ENCODE measurements around the gene HSBP1. TPM values are rescaled to one million over a fixed set of nuclear protein-coding genes. Genes with fewer than 3 reads are reported as not detected.

The HSBP1 gene
- total and polyA plus RNA-seq, 2 of the 4 experiments (the other 2 are of a cell fraction): 8.8 to 65.2 TPM

DNA sequence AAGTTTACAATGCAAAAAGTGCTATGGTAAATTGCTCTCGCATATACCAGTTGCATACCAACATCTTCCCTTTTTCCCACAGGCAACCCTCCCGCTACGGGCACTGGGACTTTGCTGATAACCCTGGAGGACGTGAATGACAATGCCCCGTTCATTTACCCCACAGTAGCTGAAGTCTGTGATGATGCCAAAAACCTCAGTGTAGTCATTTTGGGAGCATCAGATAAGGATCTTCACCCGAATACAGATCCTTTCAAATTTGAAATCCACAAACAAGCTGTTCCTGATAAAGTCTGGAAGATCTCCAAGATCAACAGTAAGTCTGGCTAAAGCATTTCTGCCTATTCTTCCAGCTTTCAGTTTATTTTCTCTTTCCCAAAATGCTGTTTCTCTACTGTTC lies 27.9 kb upstream of the HSBP1 start:
- 0 out of 2 replicates have a peak, but pooled peaks cover 2% of the 10 kb centered on the region for H3K9me1 ChIP-seq (ENCODE audit: insufficient read depth, low read length)
- H3K14ac ChIP-seq (replicated peaks; ENCODE audit: low read depth, low read length): no peak overlapping the region
- no TSS peak for BruUV-seq (replicated peaks)
- no peak overlapping the region for H2BK15ac ChIP-seq (ENCODE audit: low read depth, low read length)
- no peak overlapping the region for H4K91ac ChIP-seq (ENCODE audit: insufficient read depth, low read depth, low read length)
- H3K4me3 ChIP-seq (ENCODE audit: insufficient read depth, low read depth, low read length): no peak overlapping the region
- H3K18ac ChIP-seq (ENCODE audit: low read depth, low read length): no peak overlapping the region
- DNase-seq (peak; percentile 59), ATAC-seq (ENCODE audit: low read depth) (no peak)
- no peak overlapping the region for H3K27ac ChIP-seq (ENCODE audit: insufficient read depth, low read length)
- H3K79me1 ChIP-seq (ENCODE audit: low read depth in 1 of 2, low read length in 2 of 2): no peaks in the 10 kb centered on the region
- no peaks in the 10 kb centered on the region for H3K4me1 ChIP-seq (ENCODE audit: control insufficient read depth, insufficient read depth, low read length)
- TF ChIP-seq, protein P1, sequence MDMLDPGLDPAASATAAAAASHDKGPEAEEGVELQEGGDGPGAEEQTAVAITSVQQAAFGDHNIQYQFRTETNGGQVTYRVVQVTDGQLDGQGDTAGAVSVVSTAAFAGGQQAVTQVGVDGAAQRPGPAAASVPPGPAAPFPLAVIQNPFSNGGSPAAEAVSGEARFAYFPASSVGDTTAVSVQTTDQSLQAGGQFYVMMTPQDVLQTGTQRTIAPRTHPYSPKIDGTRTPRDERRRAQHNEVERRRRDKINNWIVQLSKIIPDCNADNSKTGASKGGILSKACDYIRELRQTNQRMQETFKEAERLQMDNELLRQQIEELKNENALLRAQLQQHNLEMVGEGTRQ (IDR thresholded peaks at IDR 0.05; ENCODE audit: low read depth, low read length): no peak
- TF ChIP-seq CEBPB (IDR thresholded peaks at IDR 0.05; ENCODE audit: low read depth, low read length) (no peak), MAZ (IDR thresholded peaks at IDR 0.05; ENCODE audit: borderline replicate concordance, low read depth, low read length) (no peak), NFE2L2 (IDR thresholded peaks at IDR 0.05; ENCODE audit: low read depth, low read length) (no peak), CHD1 (IDR thresholded peaks at IDR 0.05; ENCODE audit: low read depth, low read length) (no peak), MXI1 (IDR thresholded peaks at IDR 0.05; ENCODE audit: borderline replicate concordance, low read depth, low read length) (no peak), BHLHE40 (IDR thresholded peaks at IDR 0.05; ENCODE audit: low read depth, low read length) (no peak), SMC3 (IDR thresholded peaks at IDR 0.05; ENCODE audit: low read depth, low read length) (no peak), RAD21 (IDR thresholded peaks at IDR 0.05; ENCODE audit: low read length) (no peak), MAFK (IDR thresholded peaks at IDR 0.05; ENCODE audit: low read depth, low read length) (no peak), FOS (IDR thresholded peaks at IDR 0.05; ENCODE audit: low read depth, low read length) (no peak), RFX5 (IDR thresholded peaks at IDR 0.05; ENCODE audit: low read depth, low read length) (no peak), POLR2A (IDR thresholded peaks at IDR 0.05; ENCODE audit: low read depth, low read length) (no peak), RCOR1 (IDR thresholded peaks at IDR 0.05; ENCODE audit: insufficient replicate concordance, low read length) (no peak)
- TF ChIP-seq, protein P2, sequence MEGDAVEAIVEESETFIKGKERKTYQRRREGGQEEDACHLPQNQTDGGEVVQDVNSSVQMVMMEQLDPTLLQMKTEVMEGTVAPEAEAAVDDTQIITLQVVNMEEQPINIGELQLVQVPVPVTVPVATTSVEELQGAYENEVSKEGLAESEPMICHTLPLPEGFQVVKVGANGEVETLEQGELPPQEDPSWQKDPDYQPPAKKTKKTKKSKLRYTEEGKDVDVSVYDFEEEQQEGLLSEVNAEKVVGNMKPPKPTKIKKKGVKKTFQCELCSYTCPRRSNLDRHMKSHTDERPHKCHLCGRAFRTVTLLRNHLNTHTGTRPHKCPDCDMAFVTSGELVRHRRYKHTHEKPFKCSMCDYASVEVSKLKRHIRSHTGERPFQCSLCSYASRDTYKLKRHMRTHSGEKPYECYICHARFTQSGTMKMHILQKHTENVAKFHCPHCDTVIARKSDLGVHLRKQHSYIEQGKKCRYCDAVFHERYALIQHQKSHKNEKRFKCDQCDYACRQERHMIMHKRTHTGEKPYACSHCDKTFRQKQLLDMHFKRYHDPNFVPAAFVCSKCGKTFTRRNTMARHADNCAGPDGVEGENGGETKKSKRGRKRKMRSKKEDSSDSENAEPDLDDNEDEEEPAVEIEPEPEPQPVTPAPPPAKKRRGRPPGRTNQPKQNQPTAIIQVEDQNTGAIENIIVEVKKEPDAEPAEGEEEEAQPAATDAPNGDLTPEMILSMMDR (conservative IDR thresholded peaks at IDR 0.05; ENCODE audit: low read depth, low read length): no peak
- TF ChIP-seq, protein P3, sequence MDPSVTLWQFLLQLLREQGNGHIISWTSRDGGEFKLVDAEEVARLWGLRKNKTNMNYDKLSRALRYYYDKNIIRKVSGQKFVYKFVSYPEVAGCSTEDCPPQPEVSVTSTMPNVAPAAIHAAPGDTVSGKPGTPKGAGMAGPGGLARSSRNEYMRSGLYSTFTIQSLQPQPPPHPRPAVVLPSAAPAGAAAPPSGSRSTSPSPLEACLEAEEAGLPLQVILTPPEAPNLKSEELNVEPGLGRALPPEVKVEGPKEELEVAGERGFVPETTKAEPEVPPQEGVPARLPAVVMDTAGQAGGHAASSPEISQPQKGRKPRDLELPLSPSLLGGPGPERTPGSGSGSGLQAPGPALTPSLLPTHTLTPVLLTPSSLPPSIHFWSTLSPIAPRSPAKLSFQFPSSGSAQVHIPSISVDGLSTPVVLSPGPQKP (IDR thresholded peaks at IDR 0.05; ENCODE audit: borderline replicate concordance, low read depth, low read length): no peak
- H4K8ac ChIP-seq (ENCODE audit: low read depth in 2 of 2, low read length in 2 of 2): no peak overlapping the region
- no peak overlapping the region for H3K56ac ChIP-seq (ENCODE audit: extremely low read depth, insufficient read depth, low read length)
- H2AK5ac ChIP-seq (ENCODE audit: low read depth, low read length): no peak overlapping the region
- no peak overlapping the region for H2BK120ac ChIP-seq (ENCODE audit: low read depth, low read length)
- in situ Hi-C loops (cut with MboI; ENCODE audit: low sequenced_read_pairs) (no loop called here), dilution Hi-C loops (cut with HindIII; ENCODE audit: low sequenced_read_pairs, unreplicated experiment) (no loop called here), intact Hi-C loops (cut with micrococcal nuclease) (no loop called here)
- H4K5ac ChIP-seq (ENCODE audit: low read depth, low read length): no peak overlapping the region
- H3K23ac ChIP-seq (ENCODE audit: low read depth, low read length): no peak overlapping the region
- no peak overlapping the region for H2BK5ac ChIP-seq (ENCODE audit: low read depth, low read length, poor library complexity, severe bottlenecking)
- WGBS, 2 experiments (ENCODE audit: extremely low coverage in 2 of 2, insufficient read length in 1 of 2): no CpG with 5 or more reads among the region's 6 CpGs
- H3K9ac ChIP-seq (ENCODE audit: low read depth, low read length): no peak overlapping the region
- no peak overlapping the region for H2BK20ac ChIP-seq (ENCODE audit: low read depth, low read length)
- H3K9me3 ChIP-seq (ENCODE audit: control insufficient read depth, insufficient read depth, low read length): no peaks in the 10 kb centered on the region
- H2AK9ac ChIP-seq (replicated peaks; ENCODE audit: low read depth, low read length, poor library complexity): no peak overlapping the region
- POLR2A ChIA-PET (ENCODE audit: unreplicated experiment): no interaction called here
- H3K4ac ChIP-seq (ENCODE audit: low read depth, low read length): no peak overlapping the region
- H2AFZ ChIP-seq (replicated peaks; ENCODE audit: low read length, poor library complexity): no peak overlapping the region
- H4K20me1 ChIP-seq (ENCODE audit: insufficient read depth, low read length): no peaks in the 10 kb centered on the region
- CTCF ChIA-PET: no interaction called here
- H3K36me3 ChIP-seq (ENCODE audit: control insufficient read depth, insufficient read depth, low read length): no peaks in the 10 kb centered on the region; the same call in 1 of the 2 replicates
- 0 out of 2 replicates have a peak overlapping the region, but pooled peaks have one; percentile 27 for H3K4me2 ChIP-seq (ENCODE audit: low read depth, low read length)
- H3K27me3 ChIP-seq (ENCODE audit: control insufficient read depth, insufficient read depth, low read length): no peaks in the 10 kb centered on the region
